SK-N-MC (cell line): ENCODE data around the gene SSTR4.

ENCODE experiments used
- DNase-seq: peaks from one replicate; pipeline ENCODE4 v3.0.0-alpha.2; 2011; ENCODE audit warnings: low read depth, low spot score
- H3K27ac ChIP-seq: fragments of 200-600 bp; sonication (generic); 2 replicates; pipeline ENCODE4 v1.5.1; 2016; ENCODE audit warnings: mixed run types
- H3K36me3 ChIP-seq: fragments of 200-600 bp; sonication (generic); 2 replicates; pipeline ENCODE4 v1.6.1; 2017; ENCODE audit warnings: antibody characterized with exemption, low read length, mixed read lengths; ENCODE audit not compliant: insufficient read depth
- H3K4me3 ChIP-seq: fragments of 200-600 bp; sonication (generic); 2 replicates; pipeline ENCODE4 v1.5.1; 2016
- H3K9ac ChIP-seq: fragments of 200-600 bp; sonication (generic); 2 replicates; pipeline ENCODE4 v1.8.0; 2017; ENCODE audit warnings: mixed run types, mixed read lengths; ENCODE audit not compliant: insufficient read length
- H3K9me3 ChIP-seq: fragments of 200-600 bp; sonication (generic); 2 replicates; pipeline ENCODE4 v1.6.1; 2017; ENCODE audit warnings: low read depth, mild to moderate bottlenecking, antibody characterized with exemption, low read length, moderate library complexity, mixed read lengths
- EZH2 ChIP-seq: fragments of 200-600 bp; sonication (generic); IDR thresholded peaks from one replicate; pipeline ENCODE4 v1.6.1; 2017; ENCODE audit warnings: antibody characterized with exemption
- FOXP2 ChIP-seq: optimal IDR thresholded peaks from 2 replicates; pipeline ENCODE3; 2011; ENCODE audit warnings: mild to moderate bottlenecking, moderate library complexity; ENCODE audit not compliant: insufficient read depth; ENCODE audit errors: extremely low read length, control extremely low read depth
- POLR2AphosphoS5 ChIP-seq: IDR thresholded peaks from 2 replicates; pipeline ENCODE4 v1.6.1; 2012; ENCODE audit warnings: mild to moderate bottlenecking, low read depth, low read length, borderline replicate concordance

Gene SSTR4

DNA sequence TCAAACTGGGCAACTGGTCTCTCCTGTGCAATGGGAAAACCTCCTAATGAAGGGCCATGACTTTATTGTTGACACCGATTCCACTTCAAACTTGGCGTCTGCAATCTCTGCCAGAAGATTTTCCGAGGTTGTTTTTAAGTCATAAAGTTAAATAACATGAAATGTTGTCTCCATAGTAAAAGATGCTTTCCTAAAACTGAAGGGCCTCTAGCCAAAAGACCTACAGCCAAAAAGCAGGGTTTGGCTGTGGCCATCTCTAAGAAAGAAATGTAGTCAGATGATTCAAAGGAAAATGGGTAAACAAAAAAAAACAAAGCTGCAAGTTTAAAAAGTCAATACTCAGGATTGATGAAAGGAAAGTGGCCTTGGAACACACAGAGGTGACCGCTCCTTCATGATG, 36.9 kb downstream of the SSTR4 start:
- no peak for TF ChIP-seq POLR2AphosphoS5
- TF ChIP-seq FOXP2 = no peak
- TF ChIP-seq EZH2 = no peak
- H3K9me3 ChIP-seq = no peaks in the 10 kb centered on the region
- H3K9ac ChIP-seq = no peak overlapping the region
- no peak overlapping the region for H3K27ac ChIP-seq
- no peak overlapping the region for H3K4me3 ChIP-seq
- no peaks in the 10 kb centered on the region for H3K36me3 ChIP-seq
- no peak for DNase-seq

DNA sequence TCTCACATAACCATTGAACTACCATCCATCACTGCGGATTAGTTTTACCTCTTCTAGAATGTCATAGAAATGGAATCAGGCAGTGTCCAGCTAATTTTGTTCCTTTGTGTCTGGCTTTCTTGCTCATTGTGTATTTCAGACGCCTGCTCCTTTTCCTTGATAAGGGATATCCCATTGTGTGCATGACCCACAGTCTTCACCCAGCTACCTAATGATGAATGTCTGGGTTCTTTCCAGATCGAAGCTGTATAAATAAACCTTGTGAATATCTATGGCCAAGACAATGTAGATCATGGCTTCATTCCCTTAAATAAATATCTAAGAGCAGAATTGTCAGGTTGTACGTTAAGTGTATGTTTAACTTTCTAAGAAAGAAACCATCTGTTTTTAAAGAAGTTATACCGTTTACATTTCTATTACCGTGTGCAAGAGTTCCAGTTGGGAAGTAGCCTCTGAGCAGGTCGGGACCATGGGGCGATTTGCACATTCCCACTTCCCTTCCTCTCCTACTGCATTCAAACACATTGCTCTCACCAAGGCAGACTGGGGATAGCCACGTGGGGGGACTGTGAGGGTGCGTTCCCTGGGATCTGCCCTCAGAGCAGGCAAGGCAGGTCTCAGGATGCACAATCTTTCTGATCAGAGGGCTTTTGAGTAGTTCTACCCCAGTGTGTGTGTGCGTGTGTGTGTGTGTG, 37.9 kb downstream of the SSTR4 start:
- Histone ChIP-seq H3K4me3 (no peak overlapping the region), H3K36me3 (no peaks in the 10 kb centered on the region), H3K27ac (no peak overlapping the region), H3K9ac (no peak overlapping the region), H3K9me3 (no peaks in the 10 kb centered on the region)
- TF ChIP-seq EZH2 = no peak
- no peak for TF ChIP-seq POLR2AphosphoS5
- TF ChIP-seq FOXP2 = no peak
- DNase-seq = no peak

DNA sequence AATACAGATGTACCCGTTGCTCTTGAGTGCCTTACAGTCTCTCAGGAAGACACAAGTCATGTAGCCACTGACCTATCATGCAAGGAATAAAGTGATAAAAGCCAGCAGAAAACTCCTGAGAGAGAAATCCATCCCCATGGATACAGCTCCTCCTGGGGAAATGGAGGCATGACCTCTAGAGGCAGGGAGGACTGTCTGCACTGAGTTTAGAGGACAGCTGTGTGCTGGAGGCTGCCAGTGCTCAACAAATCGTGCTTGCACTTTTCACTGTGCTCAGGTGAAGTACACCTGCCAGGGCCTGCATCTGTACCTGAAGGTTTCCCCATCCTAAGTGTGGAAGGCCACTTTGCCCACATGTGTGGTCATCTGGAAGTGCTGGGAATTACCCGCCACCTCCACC, 38.9 kb downstream of the SSTR4 start:
- Histone ChIP-seq H3K27ac (no peak overlapping the region), H3K4me3 (no peak overlapping the region), H3K9ac (no peak overlapping the region), H3K36me3 (no peaks in the 10 kb centered on the region), H3K9me3 (no peaks in the 10 kb centered on the region)
- no peak for TF ChIP-seq POLR2AphosphoS5
- no peak for DNase-seq

DNA sequence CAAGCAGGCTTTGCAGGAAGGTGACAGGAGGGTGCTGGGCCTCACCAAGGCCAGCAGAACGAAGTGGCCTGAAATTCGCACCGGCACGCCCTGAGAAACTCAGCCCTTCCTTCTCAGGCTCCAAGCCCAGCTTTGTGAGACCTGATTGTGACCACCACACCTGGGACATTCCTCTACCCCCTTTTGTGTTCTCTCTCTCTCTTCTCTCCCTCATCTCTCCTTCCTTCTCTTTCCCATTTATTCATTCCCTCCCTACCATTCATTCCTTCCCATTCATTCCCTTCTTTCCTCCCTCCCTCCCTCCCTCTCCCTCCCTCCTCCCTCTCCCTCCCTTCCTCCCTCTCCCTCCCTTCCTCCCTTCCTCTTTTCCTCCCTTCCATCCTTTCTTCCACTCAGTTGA, 42.2 kb downstream of the SSTR4 start:
- DNase-seq = no peak
- Histone ChIP-seq H3K27ac (no peak overlapping the region), H3K9me3 (no peaks in the 10 kb centered on the region), H3K4me3 (no peak overlapping the region), H3K36me3 (no peaks in the 10 kb centered on the region), H3K9ac (no peak overlapping the region)
- no peak for TF ChIP-seq FOXP2
- no peak for TF ChIP-seq POLR2AphosphoS5
- TF ChIP-seq EZH2 = no peak

DNA sequence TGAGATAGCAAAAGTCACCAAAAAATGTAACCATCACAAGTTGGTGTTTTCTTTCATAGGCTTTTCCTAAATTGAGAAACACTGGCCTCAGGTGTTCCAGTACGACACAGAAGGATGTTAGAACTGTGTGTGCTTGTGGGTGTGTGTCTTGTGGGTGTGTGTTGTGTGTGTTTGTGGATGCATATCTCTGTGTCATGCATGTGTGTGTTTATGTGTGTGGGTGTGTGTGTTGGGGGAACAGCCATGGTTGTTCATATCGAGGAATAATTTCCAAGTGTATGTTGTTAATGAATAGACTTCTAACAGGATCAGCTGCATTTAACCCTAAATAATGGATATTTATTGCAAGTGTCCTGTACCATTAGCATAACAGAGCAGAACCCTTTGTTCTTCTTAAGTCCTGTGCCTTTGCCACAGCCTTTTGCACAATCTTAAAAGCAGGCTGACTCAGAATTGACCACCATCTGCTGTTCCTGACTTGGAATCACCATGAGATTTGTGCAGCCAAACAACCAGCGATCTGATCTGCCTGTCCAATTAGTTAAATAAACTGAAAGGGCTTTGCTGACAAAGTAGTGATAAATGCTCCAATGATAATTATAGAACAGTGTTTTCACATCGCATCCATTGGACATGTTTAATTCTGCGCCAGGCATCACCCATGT, 43.4 kb downstream of the SSTR4 start:
- no peaks in the 10 kb centered on the region for H3K36me3 ChIP-seq
- no peak overlapping the region for H3K4me3 ChIP-seq
- TF ChIP-seq EZH2 = no peak
- no peak for TF ChIP-seq FOXP2
- no peak for TF ChIP-seq POLR2AphosphoS5
- DNase-seq = no peak
- no peak overlapping the region for H3K9ac ChIP-seq
- H3K9me3 ChIP-seq = no peaks in the 10 kb centered on the region
- no peak overlapping the region for H3K27ac ChIP-seq

DNA sequence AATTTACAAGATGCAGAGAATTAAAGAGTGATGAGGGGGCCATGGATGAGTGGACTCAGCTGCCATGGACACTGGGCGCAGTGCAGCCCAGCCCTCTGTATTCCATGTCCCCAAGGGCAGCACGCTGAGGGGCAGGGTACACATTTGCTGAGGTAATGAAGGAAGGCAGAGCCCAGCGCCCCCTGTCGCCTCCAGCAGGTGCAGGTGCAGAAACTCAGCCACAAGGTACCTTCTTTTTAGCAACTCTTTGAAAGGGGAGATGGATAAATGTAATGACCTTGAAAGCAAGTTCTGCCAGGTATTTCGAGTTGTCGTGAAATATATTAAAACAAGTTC, 43.9 kb downstream of the SSTR4 start:
- DNase-seq = no peak
- no peak for TF ChIP-seq POLR2AphosphoS5
- no peak for TF ChIP-seq FOXP2
- no peak for TF ChIP-seq EZH2
- Histone ChIP-seq H3K9me3 (no peaks in the 10 kb centered on the region), H3K4me3 (no peak overlapping the region), H3K9ac (no peak overlapping the region), H3K36me3 (no peaks in the 10 kb centered on the region), H3K27ac (no peak overlapping the region)

DNA sequence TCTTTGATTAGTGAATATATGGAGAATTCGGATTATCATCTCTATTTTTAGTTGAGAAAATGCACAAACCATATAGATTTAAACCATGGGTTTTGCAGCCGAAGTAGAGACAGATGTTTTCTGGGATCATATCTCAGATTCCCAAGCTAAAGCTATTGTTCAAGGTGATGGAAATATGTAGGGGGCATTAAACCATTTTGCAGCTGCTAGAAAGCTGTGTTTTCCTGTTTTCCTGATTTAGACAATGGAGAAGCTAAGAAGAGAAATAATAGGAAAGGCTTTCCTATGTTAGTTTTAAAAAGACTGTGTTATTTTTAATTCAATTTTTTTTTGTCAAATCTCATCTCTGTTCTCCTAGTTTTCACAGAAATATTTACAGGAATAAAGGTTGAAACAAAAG, 44.8 kb downstream of the SSTR4 start:
- H3K36me3 ChIP-seq = no peaks in the 10 kb centered on the region
- H3K9me3 ChIP-seq = no peaks in the 10 kb centered on the region
- H3K4me3 ChIP-seq = no peak overlapping the region
- no peak overlapping the region for H3K9ac ChIP-seq
- H3K27ac ChIP-seq = no peak overlapping the region
- no peak for DNase-seq
- TF ChIP-seq POLR2AphosphoS5 (no peak), EZH2 (no peak), FOXP2 (no peak)

DNA sequence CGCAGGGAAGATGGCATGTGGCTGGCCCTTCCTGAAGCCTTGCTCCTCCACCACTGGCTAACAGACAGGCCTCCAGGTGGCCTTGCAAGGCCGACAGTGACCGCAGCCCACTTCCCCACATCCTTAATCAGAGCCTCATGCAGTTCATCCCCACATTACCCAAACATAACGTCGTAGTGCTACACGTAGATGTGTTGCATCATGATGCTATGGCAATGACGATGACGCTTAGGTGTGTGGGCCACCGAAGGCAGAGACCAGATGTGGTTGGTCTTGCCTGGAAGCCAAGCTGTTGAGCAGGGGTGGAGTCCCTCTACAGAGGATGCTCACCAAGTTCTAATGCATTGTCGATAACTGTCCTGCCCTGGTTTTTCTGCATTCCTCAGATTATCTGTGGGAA, 45.4 kb downstream of the SSTR4 start:
- no peak for DNase-seq
- no peak for TF ChIP-seq FOXP2
- TF ChIP-seq EZH2 = no peak
- TF ChIP-seq POLR2AphosphoS5 = no peak
- Histone ChIP-seq H3K27ac (no peak overlapping the region), H3K4me3 (no peak overlapping the region), H3K9ac (no peak overlapping the region), H3K36me3 (no peaks in the 10 kb centered on the region), H3K9me3 (no peaks in the 10 kb centered on the region)
